SK-N-MC (cell line): ENCODE measurements around the gene ELK4.

Source experiments
- DNase-seq: peaks from one replicate; pipeline ENCODE4 v3.0.0-alpha.2; 2011; ENCODE audit warnings: low read depth, low spot score
- H3K27ac ChIP-seq: fragments of 200-600 bp; sonication (generic); 2 replicates; pipeline ENCODE4 v1.5.1; 2016; ENCODE audit warnings: mixed run types
- H3K36me3 ChIP-seq: fragments of 200-600 bp; sonication (generic); 2 replicates; pipeline ENCODE4 v1.6.1; 2017; ENCODE audit warnings: antibody characterized with exemption, low read length, mixed read lengths; ENCODE audit not compliant: insufficient read depth
- H3K4me3 ChIP-seq: fragments of 200-600 bp; sonication (generic); 2 replicates; pipeline ENCODE4 v1.5.1; 2016
- H3K9ac ChIP-seq: fragments of 200-600 bp; sonication (generic); 2 replicates; pipeline ENCODE4 v1.8.0; 2017; ENCODE audit warnings: mixed run types, mixed read lengths; ENCODE audit not compliant: insufficient read length
- H3K9me3 ChIP-seq: fragments of 200-600 bp; sonication (generic); 2 replicates; pipeline ENCODE4 v1.6.1; 2017; ENCODE audit warnings: low read depth, mild to moderate bottlenecking, antibody characterized with exemption, low read length, moderate library complexity, mixed read lengths
- EZH2 ChIP-seq: fragments of 200-600 bp; sonication (generic); IDR thresholded peaks from one replicate; pipeline ENCODE4 v1.6.1; 2017; ENCODE audit warnings: antibody characterized with exemption
- FOXP2 ChIP-seq: optimal IDR thresholded peaks from 2 replicates; pipeline ENCODE3; 2011; ENCODE audit warnings: mild to moderate bottlenecking, moderate library complexity; ENCODE audit not compliant: insufficient read depth; ENCODE audit errors: extremely low read length, control extremely low read depth
- POLR2AphosphoS5 ChIP-seq: IDR thresholded peaks from 2 replicates; pipeline ENCODE4 v1.6.1; 2012; ENCODE audit warnings: mild to moderate bottlenecking, low read depth, low read length, borderline replicate concordance

ELK4 gene

GRCh38 chr1:205598841-205599668 is 32.8 kb downstream of the ELK4 start:
- DNase-seq, result no peak
- Histone ChIP-seq H3K4me3 (no peak overlapping the region), H3K9ac (no peak overlapping the region), H3K36me3 (no peaks in the 10 kb centered on the region), H3K9me3 (no peaks in the 10 kb centered on the region), H3K27ac (no peak overlapping the region)
- TF ChIP-seq FOXP2, result no peak
- no peak for TF ChIP-seq POLR2AphosphoS5
- no peak for TF ChIP-seq EZH2

DNA sequence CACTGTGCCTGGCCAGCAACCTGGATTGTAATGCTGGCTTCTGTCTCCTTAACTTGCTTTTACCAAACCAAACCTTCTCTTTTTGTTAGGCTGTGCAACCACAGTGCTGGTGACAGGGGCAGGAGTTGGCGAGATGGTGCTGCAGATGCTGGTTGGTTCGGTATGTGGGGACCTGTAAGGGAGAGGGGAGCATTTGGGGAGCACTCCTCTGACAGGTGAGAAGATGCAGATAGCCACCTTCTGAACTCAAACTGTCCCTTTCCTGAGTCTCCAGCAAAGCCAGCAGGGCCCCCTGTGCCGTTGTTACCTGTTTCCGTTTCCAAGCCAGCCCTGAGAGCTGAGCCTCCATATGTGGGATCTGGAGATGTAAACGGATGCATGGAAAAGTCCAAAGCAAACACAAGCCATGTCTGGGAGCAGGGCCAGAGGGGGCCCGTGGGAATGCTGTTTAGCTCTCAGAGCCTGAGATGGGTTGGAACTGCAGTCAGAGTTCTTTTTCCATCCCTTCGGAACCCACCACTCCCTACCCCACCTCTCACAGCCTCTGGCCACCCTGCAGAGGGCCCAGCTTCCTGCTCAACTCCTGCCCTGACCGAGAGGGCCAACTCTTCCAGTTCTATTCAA is 34.0 kb downstream of the ELK4 start:
- TF ChIP-seq EZH2 (no peak), POLR2AphosphoS5 (no peak), FOXP2 (no peak)
- no peak for DNase-seq
- H3K36me3 ChIP-seq, result no peaks in the 10 kb centered on the region
- H3K9ac ChIP-seq, result no peak overlapping the region
- H3K4me3 ChIP-seq, result no peak overlapping the region
- H3K9me3 ChIP-seq, result no peaks in the 10 kb centered on the region
- no peak overlapping the region for H3K27ac ChIP-seq

- Histone ChIP-seq H3K36me3 (no peaks in the 10 kb centered on the region), H3K9ac (no peak overlapping the region), H3K9me3 (no peaks in the 10 kb centered on the region), H3K4me3 (no peak overlapping the region), H3K27ac (no peak overlapping the region)
- TF ChIP-seq FOXP2 (no peak), EZH2 (no peak)
- no peak for DNase-seq
Measured at GRCh38 chr1:205596876-205597275, 34.9 kb downstream of the ELK4 start.

GRCh38 chr1:205595861-205596260 is 36.0 kb downstream of the ELK4 start:
- no peak for TF ChIP-seq FOXP2
- TF ChIP-seq EZH2, result no peak
- TF ChIP-seq POLR2AphosphoS5, result no peak
- H3K27ac ChIP-seq, result no peak overlapping the region
- H3K4me3 ChIP-seq, result no peak overlapping the region
- no peak overlapping the region for H3K9ac ChIP-seq
- H3K36me3 ChIP-seq, result no peaks in the 10 kb centered on the region
- DNase-seq, result no peak
- H3K9me3 ChIP-seq, result no peaks in the 10 kb centered on the region

- TF ChIP-seq POLR2AphosphoS5, result no peak
- no peak for TF ChIP-seq FOXP2
- no peak for TF ChIP-seq EZH2
- Histone ChIP-seq H3K9ac (no peak overlapping the region), H3K4me3 (no peak overlapping the region), H3K9me3 (no peaks in the 10 kb centered on the region), H3K36me3 (no peaks in the 10 kb centered on the region), H3K27ac (no peak overlapping the region)
- DNase-seq, result no peak
Measured at GRCh38 chr1:205595435-205595834, 36.4 kb downstream of the ELK4 start.

- H3K9me3 ChIP-seq, result no peaks in the 10 kb centered on the region
- H3K36me3 ChIP-seq, result no peaks in the 10 kb centered on the region
- H3K4me3 ChIP-seq, result no peak overlapping the region
- TF ChIP-seq EZH2 (no peak), POLR2AphosphoS5 (no peak), FOXP2 (no peak)
- no peak for DNase-seq
- H3K9ac ChIP-seq, result no peak overlapping the region
- H3K27ac ChIP-seq, result no peak overlapping the region
Measured at GRCh38 chr1:205594846-205595245, 37.0 kb downstream of the ELK4 start.

DNA sequence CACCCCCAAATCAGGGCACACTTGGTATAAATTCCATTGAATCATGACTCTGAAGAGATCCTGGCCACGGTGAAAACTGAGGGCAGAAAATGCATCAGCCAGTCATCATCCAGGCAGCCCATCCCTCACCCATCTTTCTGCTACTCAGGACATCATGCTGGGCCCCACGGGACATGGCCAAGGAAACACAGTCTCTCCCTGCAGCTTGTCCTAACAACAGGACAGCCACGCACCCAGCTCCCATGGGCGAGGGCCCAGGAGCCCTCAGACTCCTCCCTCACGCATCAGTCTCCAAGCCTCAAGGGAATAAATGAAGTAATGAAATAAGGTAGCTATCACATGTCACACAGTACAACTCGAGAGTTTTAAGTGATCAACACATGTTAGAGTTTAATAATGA is 37.8 kb downstream of the ELK4 start:
- Histone ChIP-seq H3K36me3 (no peaks in the 10 kb centered on the region), H3K27ac (no peak overlapping the region), H3K9me3 (no peaks in the 10 kb centered on the region), H3K4me3 (no peak overlapping the region), H3K9ac (no peak overlapping the region)
- TF ChIP-seq FOXP2, result no peak
- TF ChIP-seq EZH2, result no peak
- no peak for TF ChIP-seq POLR2AphosphoS5
- DNase-seq, result no peak

DNA sequence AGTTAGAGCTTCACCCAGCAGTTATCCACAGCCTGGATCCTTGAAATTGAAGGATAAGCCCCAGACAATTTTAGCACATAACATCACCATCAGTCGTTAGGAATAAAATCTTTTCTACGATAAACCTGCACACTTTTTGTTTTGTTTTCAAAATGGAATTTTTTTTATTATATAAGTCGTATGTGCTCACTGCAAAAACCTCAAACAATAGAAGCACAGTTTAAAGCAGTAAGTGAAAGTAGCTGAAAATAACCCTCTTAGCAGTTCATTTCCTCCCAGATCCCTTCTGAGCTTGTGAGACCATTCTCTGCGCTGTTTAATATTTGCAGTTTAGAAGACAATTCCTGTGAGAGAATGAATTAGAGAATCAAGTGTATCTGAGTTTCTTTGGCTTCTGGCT is 38.3 kb downstream of the ELK4 start:
- Histone ChIP-seq H3K9me3 (no peaks in the 10 kb centered on the region), H3K36me3 (no peaks in the 10 kb centered on the region), H3K9ac (no peak overlapping the region), H3K4me3 (no peak overlapping the region), H3K27ac (no peak overlapping the region)
- DNase-seq, result no peak
- no peak for TF ChIP-seq FOXP2
- TF ChIP-seq POLR2AphosphoS5, result no peak
